Measurements from ENCODE around the gene CNOT2.

Gene CNOT2

GRCh38 chr12:70264067-70264867 lies 21.0 kb downstream of the CNOT2 start:
- Mint-ChIP-seq H3K4me3 (no peak overlapping the region), H3K27me3 (no peaks in the 10 kb centered on the region), H3K36me3 (ENCODE audit: low read depth) (peaks cover 42% of the 10 kb centered on the region), H3K9me3 (peaks cover 7% of the 10 kb centered on the region), H3K4me1 (ENCODE audit: low read depth) (peaks cover 88% of the 10 kb centered on the region), H3K27ac (no peak overlapping the region)

- Mint-ChIP-seq H3K27ac (peak overlapping the region; percentile 45), H3K4me3 (no peak overlapping the region), H3K36me3 (ENCODE audit: low read depth) (peaks cover 34% of the 10 kb centered on the region), H3K4me1 (ENCODE audit: low read depth) (peaks cover 89% of the 10 kb centered on the region), H3K9me3 (peaks cover 7% of the 10 kb centered on the region), H3K27me3 (no peaks in the 10 kb centered on the region)
These were observed 21.9 kb downstream of the CNOT2 start for GRCh38 chr12:70265132-70265531.

GRCh38 chr12:70267550-70267949 lies 24.3 kb downstream of the CNOT2 start:
- Mint-ChIP-seq H3K4me3 (no peak overlapping the region), H3K9me3 (peaks cover 7% of the 10 kb centered on the region), H3K4me1 (ENCODE audit: low read depth) (peaks cover 89% of the 10 kb centered on the region), H3K27ac (peak overlapping the region; percentile 59), H3K36me3 (ENCODE audit: low read depth) (peaks cover 28% of the 10 kb centered on the region), H3K27me3 (no peaks in the 10 kb centered on the region)

GRCh38 chr12:70268972-70269371 lies 25.7 kb downstream of the CNOT2 start:
- Mint-ChIP-seq H3K4me1 (ENCODE audit: low read depth) (peaks cover 82% of the 10 kb centered on the region), H3K27ac (no peak overlapping the region)

GRCh38 chr12:70270108-70270507 lies 26.9 kb downstream of the CNOT2 start:
- Mint-ChIP-seq H3K4me1 (ENCODE audit: low read depth) (peaks cover 82% of the 10 kb centered on the region), H3K27ac (no peak overlapping the region), H3K4me3 (no peak overlapping the region), H3K9me3 (peaks cover 3% of the 10 kb centered on the region), H3K27me3 (no peaks in the 10 kb centered on the region), H3K36me3 (ENCODE audit: low read depth) (peaks cover 33% of the 10 kb centered on the region)

More at GRCh38 chr12:70268972-70269371, 25.7 kb downstream of the CNOT2 start:
- Mint-ChIP-seq H3K36me3 (ENCODE audit: low read depth) (peaks cover 22% of the 10 kb centered on the region), H3K4me3 (no peak overlapping the region), H3K27me3 (no peaks in the 10 kb centered on the region), H3K9me3 (peaks cover 3% of the 10 kb centered on the region)

GRCh38 chr12:70271025-70271424 lies 27.8 kb downstream of the CNOT2 start:
- Mint-ChIP-seq H3K27ac (no peak overlapping the region), H3K36me3 (ENCODE audit: low read depth) (peaks cover 39% of the 10 kb centered on the region), H3K4me3 (no peak overlapping the region), H3K27me3 (no peaks in the 10 kb centered on the region), H3K9me3 (peaks cover 3% of the 10 kb centered on the region), H3K4me1 (ENCODE audit: low read depth) (peaks cover 80% of the 10 kb centered on the region)

GRCh38 chr12:70272510-70272909 lies 29.3 kb downstream of the CNOT2 start:
- H3K27ac Mint-ChIP-seq: no peak overlapping the region
- H3K36me3 Mint-ChIP-seq (ENCODE audit: low read depth): peaks cover 36% of the 10 kb centered on the region
- H3K4me1 Mint-ChIP-seq (ENCODE audit: low read depth): peaks cover 74% of the 10 kb centered on the region
- no peaks in the 10 kb centered on the region for H3K9me3 Mint-ChIP-seq
- no peaks in the 10 kb centered on the region for H3K27me3 Mint-ChIP-seq
- H3K4me3 Mint-ChIP-seq: no peak overlapping the region

GRCh38 chr12:70275045-70275444 lies 31.8 kb downstream of the CNOT2 start:
- Mint-ChIP-seq H3K27ac (no peak overlapping the region), H3K27me3 (no peaks in the 10 kb centered on the region), H3K9me3 (no peaks in the 10 kb centered on the region), H3K4me3 (no peak overlapping the region), H3K4me1 (ENCODE audit: low read depth) (peaks cover 69% of the 10 kb centered on the region), H3K36me3 (ENCODE audit: low read depth) (peaks cover 58% of the 10 kb centered on the region)

GRCh38 chr12:70277973-70278372 lies 34.7 kb downstream of the CNOT2 start:
- peaks cover 66% of the 10 kb centered on the region for H3K36me3 Mint-ChIP-seq (ENCODE audit: low read depth)
- H3K4me1 Mint-ChIP-seq (ENCODE audit: low read depth): peaks cover 57% of the 10 kb centered on the region
- H3K27me3 Mint-ChIP-seq: no peaks in the 10 kb centered on the region
- no peak overlapping the region for H3K27ac Mint-ChIP-seq
- no peak overlapping the region for H3K4me3 Mint-ChIP-seq
- no peaks in the 10 kb centered on the region for H3K9me3 Mint-ChIP-seq

GRCh38 chr12:70278945-70279344 lies 35.7 kb downstream of the CNOT2 start:
- Mint-ChIP-seq H3K4me3 (no peak overlapping the region), H3K4me1 (ENCODE audit: low read depth) (peaks cover 54% of the 10 kb centered on the region), H3K9me3 (no peaks in the 10 kb centered on the region), H3K27ac (no peak overlapping the region), H3K36me3 (ENCODE audit: low read depth) (peaks cover 67% of the 10 kb centered on the region), H3K27me3 (no peaks in the 10 kb centered on the region)

- H3K36me3 Mint-ChIP-seq (ENCODE audit: low read depth): peaks cover 64% of the 10 kb centered on the region
- H3K4me3 Mint-ChIP-seq: no peak overlapping the region
- no peaks in the 10 kb centered on the region for H3K9me3 Mint-ChIP-seq
- no peaks in the 10 kb centered on the region for H3K27me3 Mint-ChIP-seq
- no peak overlapping the region for H3K27ac Mint-ChIP-seq
- H3K4me1 Mint-ChIP-seq (ENCODE audit: low read depth): peaks cover 37% of the 10 kb centered on the region
These were observed 40.0 kb downstream of the CNOT2 start for GRCh38 chr12:70283232-70283631.

- H3K27ac Mint-ChIP-seq: no peak overlapping the region
- H3K4me3 Mint-ChIP-seq: no peak overlapping the region
- peaks cover 46% of the 10 kb centered on the region for H3K4me1 Mint-ChIP-seq (ENCODE audit: low read depth)
- peaks cover 45% of the 10 kb centered on the region for H3K36me3 Mint-ChIP-seq (ENCODE audit: low read depth)
- no peaks in the 10 kb centered on the region for H3K9me3 Mint-ChIP-seq
- H3K27me3 Mint-ChIP-seq: no peaks in the 10 kb centered on the region
These were observed 45.6 kb downstream of the CNOT2 start for GRCh38 chr12:70288817-70289216.

GRCh38 chr12:70290116-70290515 lies 46.9 kb downstream of the CNOT2 start:
- Mint-ChIP-seq H3K27ac (no peak overlapping the region), H3K9me3 (no peaks in the 10 kb centered on the region), H3K27me3 (no peaks in the 10 kb centered on the region), H3K36me3 (ENCODE audit: low read depth) (peaks cover 49% of the 10 kb centered on the region), H3K4me3 (no peak overlapping the region), H3K4me1 (ENCODE audit: low read depth) (peaks cover 54% of the 10 kb centered on the region)

- H3K36me3 Mint-ChIP-seq (ENCODE audit: low read depth): peaks cover 42% of the 10 kb centered on the region
- no peak overlapping the region for H3K4me3 Mint-ChIP-seq
- peaks cover 49% of the 10 kb centered on the region for H3K4me1 Mint-ChIP-seq (ENCODE audit: low read depth)
- H3K9me3 Mint-ChIP-seq: no peaks in the 10 kb centered on the region
- no peak overlapping the region for H3K27ac Mint-ChIP-seq
- no peaks in the 10 kb centered on the region for H3K27me3 Mint-ChIP-seq
These were observed 49.0 kb downstream of the CNOT2 start for GRCh38 chr12:70292017-70292776.

Data from stimulated activated naive CD8-positive, alpha-beta T cell treated with anti-CD3 and anti-CD28 coated beads, Interleukin-15, Interleukin-2, amounts not matched to agents 100 ng/mL and 50 ng/mL, for 24 hours (primary cell).